ENCODE results near the gene ERLEC1. TPM values are rescaled to one million over a fixed set of nuclear protein-coding genes. Genes with fewer than 3 reads are reported as not detected.

Gene ERLEC1
- total RNA-seq, 1 experiment from 2014 or later: 17.3 TPM

DNA sequence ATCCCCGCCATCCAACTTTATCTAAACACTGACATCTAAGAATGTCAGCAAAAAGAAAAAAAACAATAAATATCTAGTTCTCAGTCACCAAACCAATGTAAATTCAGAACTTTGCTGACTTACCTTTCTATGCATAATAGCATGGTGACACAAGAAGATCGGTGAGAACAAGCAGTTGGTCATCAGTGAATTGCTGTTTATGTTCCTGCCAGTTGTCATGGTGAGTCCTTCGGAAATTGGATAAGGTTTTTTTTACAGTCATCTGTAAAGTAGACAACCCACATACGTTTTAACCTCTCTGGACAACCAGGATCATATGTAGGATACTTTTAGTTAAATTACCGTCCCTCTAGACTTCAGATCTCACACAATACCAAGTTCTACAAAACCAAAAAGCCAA is 79.1 kb downstream of the ERLEC1 start:
- DNase-seq (ENCODE audit: low spot score): no peak
- in situ Hi-C loops (cut with HindIII; ENCODE audit: low sequenced_read_pairs): no loop called here

DNA sequence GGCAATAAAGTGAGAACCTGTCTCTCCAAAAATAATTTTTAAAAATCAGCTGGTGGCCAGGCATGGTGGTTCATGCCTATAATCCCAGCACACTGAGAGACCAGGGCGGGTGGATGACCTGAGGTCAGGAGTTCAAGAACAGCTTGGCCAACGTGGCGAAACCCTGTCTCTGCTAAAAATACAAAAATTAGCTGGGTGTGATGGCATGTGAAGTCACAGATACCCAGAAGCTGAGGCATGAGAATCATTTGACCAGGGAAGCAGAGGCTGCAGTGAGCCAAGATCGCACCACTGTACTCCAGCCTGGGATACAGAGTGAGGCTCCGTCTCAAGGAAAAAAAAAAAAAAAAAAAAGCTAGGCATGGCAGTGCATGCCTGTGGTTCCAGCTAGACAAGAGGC is 80.3 kb downstream of the ERLEC1 start:
- in situ Hi-C loops (cut with HindIII; ENCODE audit: low sequenced_read_pairs): no loop called here
- no peak for DNase-seq (ENCODE audit: low spot score)

DNA sequence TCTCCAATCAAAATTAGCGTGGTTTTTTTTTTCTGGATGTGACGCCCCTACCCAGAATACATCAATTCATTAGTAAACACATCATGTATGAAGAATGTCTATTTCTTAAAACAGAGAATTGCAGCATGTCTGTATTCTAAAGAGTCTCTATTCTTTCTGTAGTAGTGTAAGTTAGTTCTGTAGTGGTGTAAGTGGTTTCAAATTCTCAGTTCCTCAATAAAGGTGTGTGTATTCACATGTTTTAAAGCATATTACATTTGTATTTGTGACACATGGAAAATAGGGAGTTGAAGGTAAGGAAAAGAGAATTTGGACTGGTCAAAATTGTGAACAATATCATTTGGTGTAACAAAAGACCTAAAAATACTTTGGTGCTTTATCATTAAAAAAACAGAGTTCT is 80.9 kb downstream of the ERLEC1 start:
- DNase-seq (ENCODE audit: low spot score): no peak
- in situ Hi-C loops (cut with HindIII; ENCODE audit: low sequenced_read_pairs): no loop called here

Other genes with a start within 250 kb of the ERLEC1 start
- 12.6 and 15.7 TPM in 2 replicates for gene CHAC2, start 19.2 kb upstream of the ERLEC1 start, total RNA-seq (2014; rRNA removed; shearing (Covaris generic))
- gene ASB3, start 91 bp upstream of the ERLEC1 start, total RNA-seq (2014; rRNA removed; shearing (Covaris generic)): 39.3 and 42.3 TPM in 2 replicates
- not detected in 2 replicates for gene GPR75, start 72.9 kb downstream of the ERLEC1 start, total RNA-seq (2014; rRNA removed; shearing (Covaris generic))
- 14.6 and 24.3 TPM in 2 replicates for gene PSME4, start 183.9 kb downstream of the ERLEC1 start, total RNA-seq (2014; rRNA removed; shearing (Covaris generic))